Nephron progenitor cell (in vitro differentiated cells): ENCODE results near the gene PDE8B.

ENCODE experiments used
- DNase-seq: peaks from one replicate; pipeline ENCODE4 v3.0.0; 2021
- H3K27ac Mint-ChIP-seq: 2 replicates; pipeline ENCODE4 v1.8.0; 2021; ENCODE audit warnings: mild to moderate bottlenecking, moderate library complexity, mixed read lengths
- H3K27me3 Mint-ChIP-seq: 2 replicates; pipeline ENCODE4 v1.8.0; 2021; ENCODE audit warnings: mild to moderate bottlenecking, low read depth, mixed read lengths; ENCODE audit not compliant: poor library complexity
- H3K36me3 Mint-ChIP-seq: 2 replicates; pipeline ENCODE4 v1.8.0; 2021; ENCODE audit warnings: low read depth, mixed read lengths
- H3K4me1 Mint-ChIP-seq: 2 replicates; pipeline ENCODE4 v1.8.0; 2021; ENCODE audit warnings: mixed read lengths
- H3K4me3 Mint-ChIP-seq: 2 replicates; pipeline ENCODE4 v1.8.0; 2021; ENCODE audit warnings: mild to moderate bottlenecking, moderate library complexity, mixed read lengths
- H3K9me3 Mint-ChIP-seq: 2 replicates; pipeline ENCODE4 v1.8.0; 2021; ENCODE audit warnings: mild to moderate bottlenecking, moderate library complexity, mixed read lengths
- TF ChIP-seq, protein P1 (sequence below): fragments of 200-600 bp; sonication (generic); IDR thresholded peaks from 2 replicates; pipeline ENCODE4 v1.5.0; 2021; ENCODE audit warnings: antibody characterized with exemption

The PDE8B gene

DNA sequence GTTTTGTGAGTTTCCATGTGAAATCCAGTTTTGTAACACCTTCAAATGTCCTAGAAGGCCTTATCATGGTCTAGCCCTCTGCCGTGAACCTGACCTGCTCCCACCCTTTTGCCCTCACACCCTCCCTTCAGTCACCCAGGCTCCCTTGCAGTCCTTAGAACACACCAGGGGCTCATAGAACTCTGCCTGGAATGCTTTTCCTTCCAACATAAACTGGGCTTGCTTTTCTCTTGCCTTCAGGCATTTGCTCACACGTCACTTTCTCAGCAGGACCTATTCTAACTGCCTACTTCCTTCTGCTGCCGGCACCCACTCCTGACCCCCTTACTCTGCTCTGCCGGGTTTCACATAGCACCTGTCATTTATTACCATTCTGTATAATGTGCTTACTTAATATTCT lies 111.9 kb downstream of the PDE8B start:
- no peaks in the 10 kb centered on the region for H3K36me3 Mint-ChIP-seq
- no peak overlapping the region for H3K27ac Mint-ChIP-seq
- H3K27me3 Mint-ChIP-seq = no peaks in the 10 kb centered on the region
- H3K4me1 Mint-ChIP-seq = no peaks in the 10 kb centered on the region
- DNase-seq = no peak
- TF ChIP-seq, protein P1, sequence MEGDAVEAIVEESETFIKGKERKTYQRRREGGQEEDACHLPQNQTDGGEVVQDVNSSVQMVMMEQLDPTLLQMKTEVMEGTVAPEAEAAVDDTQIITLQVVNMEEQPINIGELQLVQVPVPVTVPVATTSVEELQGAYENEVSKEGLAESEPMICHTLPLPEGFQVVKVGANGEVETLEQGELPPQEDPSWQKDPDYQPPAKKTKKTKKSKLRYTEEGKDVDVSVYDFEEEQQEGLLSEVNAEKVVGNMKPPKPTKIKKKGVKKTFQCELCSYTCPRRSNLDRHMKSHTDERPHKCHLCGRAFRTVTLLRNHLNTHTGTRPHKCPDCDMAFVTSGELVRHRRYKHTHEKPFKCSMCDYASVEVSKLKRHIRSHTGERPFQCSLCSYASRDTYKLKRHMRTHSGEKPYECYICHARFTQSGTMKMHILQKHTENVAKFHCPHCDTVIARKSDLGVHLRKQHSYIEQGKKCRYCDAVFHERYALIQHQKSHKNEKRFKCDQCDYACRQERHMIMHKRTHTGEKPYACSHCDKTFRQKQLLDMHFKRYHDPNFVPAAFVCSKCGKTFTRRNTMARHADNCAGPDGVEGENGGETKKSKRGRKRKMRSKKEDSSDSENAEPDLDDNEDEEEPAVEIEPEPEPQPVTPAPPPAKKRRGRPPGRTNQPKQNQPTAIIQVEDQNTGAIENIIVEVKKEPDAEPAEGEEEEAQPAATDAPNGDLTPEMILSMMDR = no peak
- H3K9me3 Mint-ChIP-seq = no peaks in the 10 kb centered on the region
- H3K4me3 Mint-ChIP-seq = no peak overlapping the region

DNA sequence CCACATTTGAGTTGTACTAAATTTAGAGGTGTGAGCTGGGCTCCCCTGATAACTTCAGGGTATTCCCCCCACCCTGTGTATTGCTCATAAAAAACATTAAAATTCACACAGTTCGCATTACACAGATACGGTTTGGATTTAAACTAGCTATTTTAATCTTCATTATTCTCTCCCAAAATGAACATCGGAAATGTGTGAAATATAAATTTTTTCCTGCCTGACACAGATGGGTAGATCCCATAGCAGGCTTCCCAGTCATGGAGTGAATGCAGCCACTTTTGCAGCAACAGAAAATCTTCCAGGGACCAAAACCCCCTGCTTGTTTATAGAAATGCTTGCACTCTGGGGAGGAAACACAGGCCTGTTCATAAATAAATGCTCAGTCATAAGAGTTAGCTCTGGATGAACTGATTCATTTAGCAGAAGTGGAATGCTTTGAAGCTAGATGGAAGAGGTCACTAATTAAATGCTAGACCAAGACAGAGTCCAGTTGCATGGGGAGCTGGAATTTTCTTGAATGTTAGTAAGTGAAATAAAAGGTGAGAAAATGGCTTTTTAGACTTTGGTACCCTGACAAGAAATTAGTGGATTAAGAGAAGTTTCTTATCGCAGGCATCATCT lies 115.6 kb downstream of the PDE8B start:
- H3K36me3 Mint-ChIP-seq = no peaks in the 10 kb centered on the region
- H3K27ac Mint-ChIP-seq = no peak overlapping the region
- H3K9me3 Mint-ChIP-seq = no peaks in the 10 kb centered on the region
- TF ChIP-seq, protein P1 = no peak
- no peak for DNase-seq
- H3K27me3 Mint-ChIP-seq = peaks cover 3% of the 10 kb centered on the region
- peaks cover 5% of the 10 kb centered on the region for H3K4me1 Mint-ChIP-seq
- H3K4me3 Mint-ChIP-seq = no peak overlapping the region

DNA sequence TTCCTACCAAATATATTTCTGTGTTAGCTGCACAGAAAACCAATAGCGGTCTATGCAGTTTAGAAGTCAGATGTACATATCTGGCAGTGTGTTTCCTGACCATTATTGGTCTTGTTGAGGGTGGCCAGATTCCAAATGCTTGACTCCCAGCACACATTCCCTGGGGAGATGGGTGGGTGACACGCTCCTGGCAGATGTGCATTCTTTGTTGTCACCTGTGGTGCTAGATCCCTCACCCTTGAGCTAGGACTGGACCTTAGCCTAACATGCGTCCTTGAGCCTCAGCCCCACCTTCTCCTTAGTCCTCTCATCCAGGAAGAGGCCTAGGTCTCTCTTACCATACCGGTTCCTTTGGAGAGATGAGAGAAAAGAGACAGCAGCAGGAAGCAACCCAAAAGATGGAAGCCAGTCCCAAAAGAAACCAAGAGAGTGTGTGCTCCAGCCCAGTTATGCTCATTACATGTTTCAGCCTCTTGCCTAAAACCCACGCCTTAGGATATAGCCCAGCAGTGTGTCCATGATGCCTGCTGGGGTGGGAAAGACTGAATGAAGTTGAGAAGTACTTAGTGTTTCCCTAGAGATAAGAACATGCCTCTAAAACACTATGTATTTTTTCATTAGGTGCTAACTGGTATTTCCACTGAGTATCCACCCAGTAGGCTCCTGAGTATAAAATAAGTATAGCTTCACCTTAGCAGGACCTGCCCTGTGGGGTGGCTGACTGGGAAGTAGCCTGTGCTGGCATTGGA lies 116.7 kb downstream of the PDE8B start:
- Mint-ChIP-seq H3K4me3 (no peak overlapping the region), H3K36me3 (no peaks in the 10 kb centered on the region), H3K27me3 (peaks cover 6% of the 10 kb centered on the region), H3K9me3 (no peaks in the 10 kb centered on the region), H3K4me1 (peaks cover 5% of the 10 kb centered on the region), H3K27ac (peak overlapping the region; percentile 65)
- no peak for DNase-seq
- TF ChIP-seq, protein P1 = no peak

DNA sequence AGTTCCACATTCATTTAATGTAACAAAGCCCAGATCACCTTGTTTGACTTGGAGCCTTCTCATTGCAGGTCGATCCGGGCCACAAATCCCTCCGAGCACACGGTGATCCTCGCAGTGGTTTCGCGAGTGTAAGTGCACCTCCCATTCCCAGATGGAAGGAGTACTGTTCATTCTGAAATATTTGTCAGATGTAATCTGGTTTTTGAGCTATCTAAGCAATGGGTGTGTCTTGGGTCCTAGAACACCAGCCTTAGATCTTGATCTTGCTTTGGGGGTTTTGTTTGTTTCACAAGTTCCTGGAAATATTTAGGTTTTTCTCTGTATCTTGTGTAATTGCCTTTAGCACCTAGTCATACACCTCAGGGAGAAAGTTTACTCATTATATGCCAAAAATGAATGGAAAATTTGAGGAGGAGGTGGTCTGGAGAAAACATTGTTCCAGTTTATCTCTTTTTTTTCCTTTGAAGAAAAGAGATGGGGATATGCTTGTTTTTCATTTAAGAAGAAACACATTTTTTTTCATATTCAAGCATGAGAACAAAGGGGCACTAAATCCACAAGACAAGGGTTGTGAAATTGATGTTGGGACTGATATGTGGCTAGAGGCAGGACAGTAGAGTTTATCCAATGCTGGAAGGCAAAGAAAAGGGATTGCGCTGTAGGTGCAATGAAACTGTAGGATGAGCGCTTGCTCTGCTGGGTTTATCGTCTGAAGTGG lies 118.6 kb downstream of the PDE8B start:
- no peaks in the 10 kb centered on the region for H3K36me3 Mint-ChIP-seq
- peaks cover 6% of the 10 kb centered on the region for H3K27me3 Mint-ChIP-seq

DNA sequence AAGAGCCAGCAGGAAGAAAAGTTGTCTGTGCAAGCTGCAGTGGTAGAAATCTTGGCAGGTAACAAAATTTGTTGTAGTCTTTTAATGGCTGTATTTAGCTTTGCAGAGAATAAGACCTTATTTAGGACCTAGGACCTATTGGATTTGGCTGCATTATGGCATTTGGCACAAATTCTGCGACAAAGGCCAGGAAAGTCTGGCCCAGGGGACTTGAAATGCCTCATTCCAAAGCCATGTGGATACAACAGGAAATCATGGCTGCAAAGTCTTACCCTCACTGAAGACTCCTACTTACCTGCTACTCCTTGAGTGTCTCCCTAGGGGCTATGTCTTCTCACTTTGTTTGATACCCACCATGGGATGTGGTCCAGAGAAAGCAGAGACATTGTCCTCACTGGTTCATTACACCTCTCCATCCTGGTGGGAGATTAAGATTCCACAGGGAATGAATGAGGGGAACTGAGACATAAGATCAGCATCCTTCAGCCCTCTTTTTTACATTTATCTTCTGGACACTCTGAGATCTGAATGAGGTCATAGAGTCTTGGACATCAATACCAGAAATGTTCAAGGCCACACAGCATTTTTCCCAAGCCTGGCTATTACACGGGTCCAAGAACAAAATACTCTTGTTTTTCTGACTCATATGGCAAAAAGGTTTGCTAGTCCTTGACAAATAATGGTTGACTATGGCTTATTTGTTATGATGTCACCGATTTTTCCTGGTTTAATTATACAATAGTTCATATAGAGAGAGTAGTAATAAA lies 119.4 kb downstream of the PDE8B start:
- Mint-ChIP-seq H3K9me3 (no peaks in the 10 kb centered on the region), H3K27me3 (peaks cover 6% of the 10 kb centered on the region), H3K4me3 (no peak overlapping the region), H3K36me3 (no peaks in the 10 kb centered on the region), H3K27ac (no peak overlapping the region), H3K4me1 (peaks cover 10% of the 10 kb centered on the region)
- TF ChIP-seq, protein P1 = no peak
- no peak for DNase-seq

More for the DNA sequence above, 118.6 kb downstream of the PDE8B start:
- Mint-ChIP-seq H3K4me1 (peaks cover 7% of the 10 kb centered on the region), H3K4me3 (no peak overlapping the region), H3K9me3 (no peaks in the 10 kb centered on the region), H3K27ac (no peak overlapping the region)
- TF ChIP-seq, protein P1 = no peak
- no peak for DNase-seq
